Fibroblast of skin of scalp (primary cell): ENCODE data around the gene TFAP2E.

Experiments used
- DNase-seq: peaks from one replicate; pipeline ENCODE4 v3.0.0-alpha.2; 2013

The TFAP2E gene

DNA sequence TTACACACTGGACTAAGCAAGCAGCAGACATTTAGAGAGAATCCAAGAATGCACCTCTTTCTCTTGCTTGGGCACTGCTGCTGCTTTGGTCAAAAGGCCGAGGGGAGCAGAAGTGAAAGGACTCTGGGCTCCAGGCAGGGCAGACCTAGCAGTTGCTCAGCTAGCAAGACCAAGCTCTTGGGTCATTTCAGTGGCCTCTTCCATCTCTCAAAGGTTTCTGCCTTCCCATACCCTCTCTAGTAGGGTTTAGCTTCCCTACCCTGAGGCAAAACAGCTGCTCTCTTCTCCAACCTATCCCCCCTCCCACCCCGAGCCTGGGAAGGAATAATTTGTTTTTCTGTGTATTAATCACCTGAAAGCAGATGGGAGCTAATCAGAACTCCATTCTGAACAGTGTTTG, 25.8 kb downstream of the TFAP2E start:
- DNase-seq, result no peak

DNA sequence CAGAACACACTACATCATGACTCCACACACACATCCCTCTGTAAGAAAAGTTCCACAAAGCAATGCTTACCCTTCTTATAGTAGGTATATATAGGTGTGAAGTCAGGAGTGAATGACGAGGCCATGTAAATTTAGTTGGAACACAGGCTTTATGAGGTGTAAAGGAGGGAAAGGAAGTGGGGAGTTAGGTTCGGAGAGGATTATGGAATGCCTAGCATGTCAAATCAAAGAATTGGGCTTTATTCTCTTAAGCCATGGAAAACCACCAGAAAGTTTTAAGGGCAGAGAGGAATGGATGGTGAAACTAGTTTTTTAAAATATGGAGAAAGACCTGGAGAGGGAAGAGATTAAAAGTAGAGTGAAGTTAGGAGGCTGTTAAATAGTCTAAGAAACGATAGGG, 26.3 kb downstream of the TFAP2E start:
- DNase-seq, result no peak

DNA sequence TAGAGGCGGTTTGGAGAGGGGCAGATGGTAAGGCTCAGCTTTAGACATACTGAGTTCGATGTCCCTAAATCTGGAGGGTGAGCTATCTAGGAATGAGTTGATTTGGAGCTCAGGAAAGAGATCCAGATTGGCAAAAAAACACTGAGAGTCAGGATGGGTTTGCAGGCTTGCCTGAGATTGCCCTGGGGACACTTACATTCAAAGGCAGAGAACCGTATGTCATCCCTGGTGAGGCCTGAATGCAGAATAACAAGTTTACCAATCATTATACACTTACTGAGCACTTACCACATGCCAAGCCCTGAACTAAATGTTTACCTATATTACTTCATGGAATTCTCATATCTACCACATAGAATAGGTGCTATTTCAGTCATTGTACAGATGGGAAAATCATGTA, 27.5 kb downstream of the TFAP2E start:
- DNase-seq, result no peak

DNA sequence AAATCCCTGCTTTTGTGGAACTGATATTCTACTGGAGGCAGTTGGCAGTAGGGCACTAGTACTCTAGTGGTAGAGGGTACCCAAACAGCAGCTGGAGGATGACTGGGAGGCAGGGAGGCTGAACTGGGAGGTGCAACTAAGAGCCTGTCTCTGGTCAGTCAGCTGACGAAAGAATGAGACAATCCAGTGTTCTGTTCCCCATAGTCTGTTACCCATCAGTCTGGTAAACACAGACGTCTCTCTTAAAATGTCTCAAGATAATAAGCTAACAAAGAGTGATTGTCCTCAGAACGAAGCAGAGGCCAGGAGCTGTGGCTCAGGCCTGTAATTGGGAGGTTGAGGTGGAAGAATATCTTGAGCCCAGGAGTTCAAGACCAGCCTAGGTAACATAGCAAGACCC, 30.4 kb downstream of the TFAP2E start:
- no peak for DNase-seq

DNA sequence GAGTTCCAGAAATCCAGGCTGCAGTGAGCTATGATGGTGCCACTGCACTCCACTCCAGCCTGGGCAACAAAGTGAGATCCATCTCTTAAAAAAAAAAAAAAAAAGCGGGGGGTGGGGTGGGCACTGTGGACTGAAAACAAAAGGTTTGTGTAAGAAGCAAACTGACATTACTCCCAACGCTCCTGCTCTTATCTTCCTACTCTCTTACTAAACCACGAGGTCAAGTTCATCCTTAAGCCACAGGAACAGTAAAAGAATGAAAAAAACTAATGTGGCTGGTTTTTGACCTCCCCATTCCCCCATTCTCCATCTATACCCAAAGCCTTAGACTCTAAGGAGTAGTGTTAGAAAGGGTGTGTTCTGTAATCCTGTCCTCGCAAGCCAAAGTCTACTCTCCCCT, 30.8 kb downstream of the TFAP2E start:
- DNase-seq, result no peak

DNA sequence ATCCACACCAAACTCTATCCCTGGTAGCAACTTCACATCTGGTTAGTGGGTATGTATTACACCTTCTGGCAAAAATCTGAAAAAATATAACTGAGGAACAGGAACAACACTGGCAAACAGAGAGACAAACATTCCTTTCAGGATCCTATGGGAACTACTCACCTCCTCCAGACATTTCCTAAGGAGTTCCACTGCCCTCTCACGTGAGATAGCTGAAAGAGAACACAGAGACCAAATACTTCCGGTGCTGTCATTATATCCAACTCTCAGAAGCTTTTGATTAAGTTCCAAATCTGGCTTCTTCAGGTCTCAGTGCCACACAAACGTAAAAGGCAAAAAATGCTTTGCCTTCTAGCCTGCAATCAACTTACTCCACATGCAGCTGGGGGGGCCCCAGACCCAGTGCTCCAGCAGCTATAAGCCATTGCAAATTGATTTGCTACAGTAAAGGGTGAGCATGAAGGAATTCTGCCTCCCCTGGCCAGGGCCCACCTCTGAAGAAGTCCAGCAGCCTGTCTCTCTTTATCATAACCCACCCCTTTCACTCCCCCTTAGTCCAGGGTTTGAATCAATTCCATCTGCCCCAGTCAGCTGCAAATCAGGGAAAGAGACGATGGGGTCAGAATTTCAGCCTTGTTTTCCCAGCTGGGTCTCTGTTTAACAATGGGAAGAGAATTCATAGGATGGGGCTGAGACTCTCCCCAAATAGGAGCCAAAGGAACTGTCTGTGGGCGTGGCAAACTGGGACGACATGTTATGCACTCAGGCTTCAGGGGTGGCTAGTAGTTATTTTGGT, 32.2 kb downstream of the TFAP2E start:
- peak; percentile 7 for DNase-seq

DNA sequence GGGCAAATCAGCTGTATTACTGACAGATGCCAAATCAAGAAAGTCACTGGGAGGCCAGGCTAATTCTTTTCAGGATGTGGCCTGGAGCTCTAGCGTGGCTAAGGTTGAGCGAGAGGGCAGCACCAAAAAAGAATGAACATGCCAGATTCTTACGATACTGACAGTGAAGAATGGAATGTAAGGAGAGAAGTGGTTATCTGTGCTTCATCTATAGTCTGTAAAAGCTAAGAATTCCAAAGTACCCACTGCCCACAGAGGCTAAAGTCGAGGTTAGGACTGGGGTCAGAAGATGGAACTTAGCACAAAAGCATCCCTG, 32.7 kb downstream of the TFAP2E start:
- peak; percentile 69 for DNase-seq

DNA sequence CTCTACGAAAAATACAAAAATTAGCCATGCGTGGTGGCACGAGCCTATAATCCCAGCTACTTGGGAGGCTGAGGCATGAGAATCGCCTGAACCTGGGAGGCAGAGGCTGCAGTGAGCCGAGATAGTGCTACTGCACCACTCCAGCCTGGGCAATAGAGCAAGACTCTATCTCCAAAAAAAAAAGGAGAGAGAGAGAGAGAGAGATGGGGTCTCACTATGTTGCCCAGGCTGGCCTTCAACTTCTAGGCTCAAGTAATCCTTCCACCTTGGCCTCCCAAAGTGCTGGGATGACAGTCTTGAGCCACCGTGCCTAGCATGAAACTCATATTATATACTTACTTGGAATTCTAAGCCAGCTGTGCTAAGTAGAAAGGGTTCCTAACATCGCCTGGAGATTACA, 38.5 kb downstream of the TFAP2E start:
- DNase-seq, result no peak

DNA sequence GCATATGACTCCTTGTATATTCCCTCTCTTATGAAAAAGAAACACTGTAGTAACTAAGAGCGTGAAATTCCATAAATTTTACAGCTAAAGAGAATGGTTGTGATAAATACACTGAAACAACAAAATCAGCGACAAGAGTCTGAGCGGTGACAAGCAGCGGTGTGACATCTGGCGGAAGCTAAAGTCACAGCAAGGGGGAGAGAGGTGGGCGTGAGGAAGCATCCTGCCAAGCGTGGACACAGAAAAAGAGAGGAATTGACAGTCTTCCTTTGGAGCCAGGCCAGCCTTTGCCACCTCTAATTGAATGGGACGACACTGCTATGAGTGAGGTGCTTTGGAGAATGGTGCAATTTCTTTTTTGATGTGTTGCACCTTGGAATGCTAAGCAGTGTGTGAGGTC, 42.3 kb downstream of the TFAP2E start:
- DNase-seq, result no peak

DNA sequence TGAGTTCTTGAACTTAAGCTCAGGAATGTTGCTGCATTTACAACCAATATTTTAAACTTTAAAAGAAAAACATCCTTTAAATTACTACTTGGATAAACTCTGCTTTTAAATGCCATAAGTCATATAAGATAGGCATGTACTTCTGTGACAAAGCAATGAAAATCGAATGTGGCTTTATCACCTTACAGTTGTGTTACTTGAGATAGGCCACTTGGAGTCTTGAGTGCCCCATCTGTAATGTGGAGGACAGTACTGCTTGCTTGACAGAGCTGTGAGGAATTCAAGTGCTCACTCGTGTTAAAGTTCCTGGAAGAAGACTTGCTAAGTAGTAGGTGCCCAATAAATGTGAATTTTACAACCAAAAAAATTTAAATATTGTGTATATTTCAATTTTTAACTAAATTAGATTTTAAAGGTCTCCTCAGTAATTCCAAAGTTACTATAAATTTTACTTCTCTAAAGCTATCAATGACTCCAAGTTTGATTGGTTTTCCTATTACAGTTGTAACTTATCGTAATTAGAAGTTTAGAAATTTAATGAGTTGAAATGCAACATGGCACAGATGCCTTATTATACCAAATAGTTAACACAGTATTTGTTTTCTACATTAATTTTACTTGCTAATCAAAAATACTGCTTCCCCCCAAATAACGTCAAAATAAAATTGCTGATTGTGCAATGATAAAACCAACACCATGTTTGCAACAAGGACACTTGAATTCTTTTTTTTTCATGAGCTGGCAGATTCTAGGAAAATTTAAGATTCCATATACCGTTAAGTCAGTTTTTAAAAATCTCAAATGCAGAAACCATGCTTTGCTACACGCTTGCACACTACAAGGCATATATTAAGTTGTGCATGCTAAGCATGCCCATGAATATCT, 46.4 kb downstream of the TFAP2E start:
- DNase-seq, result no peak

DNA sequence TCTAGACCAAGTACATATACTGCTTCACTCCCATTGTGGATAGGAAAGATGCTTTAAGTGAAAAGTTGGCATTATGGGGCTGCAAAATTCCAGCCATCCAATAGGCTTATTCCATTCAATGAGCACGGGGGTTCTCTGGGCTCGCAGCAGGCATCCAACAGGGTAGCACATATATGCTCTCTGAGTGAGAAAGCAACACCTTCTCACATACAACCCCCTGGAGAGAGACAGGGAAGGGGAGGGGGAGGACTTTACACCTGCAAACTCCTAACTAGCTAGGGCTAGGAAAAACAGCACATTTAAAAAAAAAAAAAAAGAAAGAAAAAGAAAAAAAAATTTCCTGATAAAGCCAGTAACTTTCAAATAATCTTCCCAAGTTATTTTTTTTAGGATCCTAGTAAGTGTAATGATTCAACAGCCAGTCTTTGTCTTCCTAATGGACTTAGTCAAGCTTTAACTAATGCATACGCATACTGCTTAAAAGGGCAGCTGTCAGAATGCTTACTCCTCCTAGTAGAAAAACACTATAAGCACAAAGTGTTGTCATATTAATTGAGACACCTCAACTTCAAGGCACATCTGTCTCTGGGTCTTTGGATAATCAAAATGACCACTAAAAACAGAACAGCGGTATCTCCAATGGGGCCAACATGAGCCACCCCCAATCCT, 49.5 kb downstream of the TFAP2E start:
- DNase-seq, result no peak

DNA sequence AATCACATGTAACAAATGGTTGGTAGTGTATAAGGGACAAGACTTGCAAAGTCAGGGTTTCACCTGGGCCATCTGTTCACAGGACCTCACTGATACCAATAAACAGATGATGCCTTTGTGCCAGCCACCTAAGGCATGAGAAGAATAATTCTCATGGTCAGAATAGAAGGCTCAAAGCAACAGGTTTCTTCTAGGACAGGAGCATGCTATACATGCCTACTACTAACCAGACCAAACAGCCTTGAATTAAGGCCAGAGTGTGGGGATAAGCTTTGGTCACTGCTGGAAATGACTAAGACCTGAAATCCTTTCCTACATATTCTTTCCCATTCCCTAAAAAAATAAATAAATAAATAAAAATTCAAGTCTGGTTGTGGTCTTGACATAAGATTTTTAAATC, 50.7 kb downstream of the TFAP2E start:
- no peak for DNase-seq

DNA sequence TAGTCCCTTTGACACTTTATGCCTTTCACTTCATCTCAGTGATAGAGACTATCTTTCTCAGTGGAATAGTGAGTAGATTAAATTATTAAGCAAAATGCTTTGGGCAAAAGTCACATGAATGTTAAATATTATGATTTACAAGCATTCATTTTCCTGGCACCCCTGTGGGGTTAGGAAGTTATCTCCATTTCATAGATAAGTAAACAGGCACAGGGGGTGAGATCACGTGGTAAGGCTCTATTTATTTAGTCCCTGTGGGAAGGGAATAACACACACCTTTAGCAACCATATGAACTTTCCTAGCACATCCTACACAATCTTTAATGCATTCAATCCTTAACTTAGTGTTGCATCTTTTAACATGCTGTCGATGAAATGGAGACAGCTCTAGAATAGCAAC, 55.9 kb downstream of the TFAP2E start:
- DNase-seq, result no peak

DNA sequence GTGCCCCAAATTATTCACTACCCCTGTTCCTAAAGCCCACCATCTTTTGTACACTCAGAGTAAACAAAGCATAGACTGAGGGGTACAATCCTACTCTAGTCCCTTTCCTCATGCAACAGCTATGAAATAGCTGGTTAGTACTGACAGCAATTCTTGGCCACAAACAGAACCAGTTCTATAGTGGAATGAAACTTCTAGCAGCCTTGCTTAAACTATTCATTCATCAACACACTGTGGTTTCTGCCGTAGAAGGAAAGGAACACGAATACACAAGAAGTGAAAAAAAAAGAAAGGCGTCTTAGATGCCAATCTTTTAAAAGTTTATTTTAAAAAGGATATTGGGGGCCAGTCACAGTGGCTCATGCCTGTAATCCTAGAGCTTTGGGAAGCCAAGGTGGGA, 58.3 kb downstream of the TFAP2E start:
- DNase-seq, result no peak

DNA sequence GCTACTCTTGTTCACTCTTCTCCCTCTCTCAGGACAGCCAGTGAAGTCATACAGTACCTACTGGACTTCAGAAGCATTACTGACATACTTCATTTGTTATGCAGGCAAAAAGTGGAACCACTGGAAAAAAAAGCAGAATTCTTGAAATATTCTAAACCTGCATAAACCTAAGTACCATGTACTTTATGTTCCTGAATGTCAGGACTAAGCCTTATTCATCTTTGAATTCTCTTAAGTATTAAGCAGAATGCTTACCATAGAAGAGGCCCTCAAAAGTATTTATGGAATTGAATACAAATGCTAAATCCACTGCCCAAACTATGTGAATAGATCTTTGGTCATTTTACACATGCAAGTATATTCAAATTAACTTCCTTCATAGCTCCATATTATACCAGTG, 60.4 kb downstream of the TFAP2E start:
- DNase-seq, result no peak

DNA sequence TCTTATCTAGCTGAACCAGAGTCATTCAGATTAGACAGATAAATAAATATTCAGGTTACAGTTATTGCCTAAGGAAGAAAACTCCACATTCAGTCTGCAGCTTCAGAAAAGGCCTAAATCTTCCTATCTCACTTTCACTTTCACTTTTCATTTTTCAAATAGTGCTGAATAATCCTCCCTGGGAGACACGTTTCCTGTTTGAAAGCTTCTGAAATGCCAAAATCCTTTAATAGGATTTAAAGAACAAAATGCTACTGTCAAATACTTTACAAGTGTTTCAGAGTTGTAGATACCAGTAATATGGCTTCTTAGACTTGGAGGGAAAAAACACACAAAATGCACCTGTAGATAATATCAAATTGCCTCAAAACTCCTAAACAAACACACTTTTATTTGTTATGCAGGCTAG, 64.3 kb downstream of the TFAP2E start:
- DNase-seq, result peak; percentile 55

DNA sequence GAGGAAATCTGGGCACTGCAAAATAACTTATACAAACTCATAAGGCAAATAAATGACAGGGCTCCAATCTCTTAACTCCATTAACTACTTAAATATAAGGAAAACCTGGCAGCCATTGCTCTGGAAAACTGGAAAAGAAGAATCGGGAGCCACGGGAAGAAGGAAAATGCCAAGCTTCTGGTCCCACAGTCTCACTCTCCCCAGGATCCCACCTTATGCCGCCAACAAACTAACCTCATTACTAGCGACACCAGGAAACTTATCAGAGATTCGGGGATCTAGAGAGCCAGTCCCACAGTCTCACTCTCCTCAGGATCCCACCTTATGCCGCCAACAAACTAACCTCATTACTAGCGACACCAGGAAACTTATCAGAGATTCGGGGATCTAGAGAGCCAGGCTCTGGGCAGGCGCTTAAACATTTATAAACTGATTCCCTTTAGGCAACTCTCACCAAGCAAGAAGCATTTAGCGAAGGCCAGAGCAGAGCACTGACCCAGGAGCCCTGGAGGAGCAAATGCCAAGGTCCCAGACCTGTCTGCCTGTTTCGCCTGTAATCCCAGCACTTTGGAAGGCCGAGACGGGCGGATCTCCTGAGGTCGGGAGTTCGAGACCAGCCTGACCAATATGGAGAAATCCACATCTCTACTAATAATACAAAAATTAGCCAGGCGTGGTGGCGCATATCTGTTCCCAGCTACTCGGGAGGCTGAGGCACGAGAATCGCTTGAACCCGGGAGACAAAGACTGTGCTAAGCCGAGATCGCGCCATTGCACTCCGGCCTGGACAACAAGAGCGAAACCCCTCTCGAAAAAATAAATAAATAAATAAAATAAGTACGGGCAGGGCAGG, 67.5 kb downstream of the TFAP2E start:
- DNase-seq, result no peak

DNA sequence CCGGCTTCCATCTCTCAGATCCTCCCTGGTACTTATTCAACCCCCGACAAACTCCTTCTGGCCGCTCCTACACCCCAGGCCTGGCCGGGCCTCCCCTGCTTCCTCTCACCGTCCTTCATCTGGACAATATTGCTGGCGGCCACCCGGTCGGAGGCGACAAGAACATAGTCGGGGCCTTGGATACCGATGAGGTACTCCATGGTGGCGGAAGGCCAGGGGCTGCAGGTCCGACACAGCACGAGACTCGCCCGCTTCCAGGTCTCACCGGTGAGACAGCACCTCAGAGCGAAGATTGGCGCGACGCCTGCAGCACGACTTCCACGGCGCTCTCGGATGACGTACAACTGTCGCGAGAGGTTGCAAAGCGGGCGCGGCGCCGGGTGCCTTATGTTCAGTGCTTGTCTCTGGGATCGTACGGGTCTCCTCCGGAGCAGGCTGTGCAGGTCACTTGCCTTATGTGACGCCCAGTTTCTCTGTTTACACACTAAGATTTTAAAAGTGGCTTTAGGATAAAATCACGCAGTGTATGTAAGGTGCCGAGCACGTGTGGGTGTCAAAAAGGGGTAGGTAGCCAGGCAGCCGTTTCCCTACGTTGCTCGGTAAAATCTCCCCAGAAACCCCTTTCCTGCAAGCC, 68.2 kb downstream of the TFAP2E start, which contains the start of gene PSMB2:
TSS of gene PSMB2 (minus strand) at position 294 of the 634 bp plus-strand sequence. CDS start at position 200, 94 bp downstream.
- peak; percentile 95 for DNase-seq

DNA sequence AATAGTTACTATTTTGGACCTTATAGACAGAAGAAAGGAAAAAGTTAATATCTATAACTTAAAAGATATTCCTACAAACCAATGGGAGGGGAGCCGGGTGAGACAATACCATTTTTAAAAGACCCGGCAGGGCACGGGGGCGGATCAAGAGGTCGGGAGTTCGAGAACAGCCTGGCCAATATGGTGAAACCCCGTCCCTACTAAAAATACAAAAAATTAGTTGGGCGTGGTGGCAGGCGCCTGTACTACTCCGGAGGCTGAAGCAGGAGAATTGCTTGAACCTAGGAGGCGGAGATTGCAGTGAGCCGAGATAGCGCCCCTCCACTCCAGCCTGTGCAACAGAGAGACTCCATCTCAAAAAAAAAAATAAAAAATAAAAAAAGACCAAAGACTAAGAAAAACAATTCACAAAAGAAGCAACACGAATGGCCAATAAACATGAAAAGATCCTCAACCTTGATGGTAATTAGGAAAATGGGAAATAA, 69.4 kb downstream of the TFAP2E start:
- peak; percentile 13 for DNase-seq

DNA sequence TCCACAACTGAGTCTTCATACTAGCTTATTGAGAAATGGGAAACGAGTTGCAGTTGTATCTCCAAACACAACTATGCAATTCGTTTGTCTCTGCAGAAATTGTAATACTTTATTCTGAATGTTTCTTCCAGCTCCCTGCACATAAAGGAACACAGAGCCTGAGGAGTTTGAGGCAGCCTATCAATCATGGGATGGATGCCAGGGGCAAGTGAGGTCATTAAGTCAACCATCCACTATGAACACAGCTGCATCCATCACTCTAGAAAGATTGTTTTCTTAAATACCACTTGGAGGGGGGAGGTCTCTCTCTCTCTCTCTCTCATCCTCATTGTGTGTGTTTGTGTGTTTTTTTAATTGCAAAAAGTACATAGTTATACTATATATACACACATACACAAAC, 71.1 kb downstream of the TFAP2E start:
- no peak for DNase-seq
